GM18511 (cell line): ENCODE results near the gene SUN3.
"Not testable (repeated sequence)": the region's sequence is repeated elsewhere in the genome, so short reads cannot be mapped to it uniquely, and the experiment has no call there.

ENCODE experiments used
- ATAC-seq: cut with Tn5 transposase; IDR thresholded peaks from one replicate; pipeline ENCODE4 v1.9.1; 2021; ENCODE audit warnings: mild to moderate bottlenecking, moderate library complexity; ENCODE audit not compliant: unreplicated experiment

SUN3 gene

DNA sequence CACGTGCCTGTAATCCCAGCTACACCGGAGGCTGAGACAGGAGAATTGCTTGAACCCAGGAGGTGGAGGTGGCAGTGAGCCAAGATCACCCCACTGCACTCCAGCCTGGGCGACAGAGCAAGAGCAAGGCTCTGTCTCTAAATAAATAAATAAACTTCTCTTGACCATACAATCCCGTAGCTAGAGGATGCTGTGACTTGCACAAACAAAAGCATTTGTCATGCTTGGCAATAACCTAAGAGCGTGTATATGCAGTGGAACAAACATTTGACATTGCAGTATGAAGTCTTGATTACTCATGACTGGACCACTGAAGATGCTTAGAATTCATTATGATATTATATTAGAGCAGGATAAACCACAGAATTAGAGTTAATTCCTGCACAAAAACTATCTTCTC is 5.0 kb upstream of the SUN3 start:
- no peak for ATAC-seq

DNA sequence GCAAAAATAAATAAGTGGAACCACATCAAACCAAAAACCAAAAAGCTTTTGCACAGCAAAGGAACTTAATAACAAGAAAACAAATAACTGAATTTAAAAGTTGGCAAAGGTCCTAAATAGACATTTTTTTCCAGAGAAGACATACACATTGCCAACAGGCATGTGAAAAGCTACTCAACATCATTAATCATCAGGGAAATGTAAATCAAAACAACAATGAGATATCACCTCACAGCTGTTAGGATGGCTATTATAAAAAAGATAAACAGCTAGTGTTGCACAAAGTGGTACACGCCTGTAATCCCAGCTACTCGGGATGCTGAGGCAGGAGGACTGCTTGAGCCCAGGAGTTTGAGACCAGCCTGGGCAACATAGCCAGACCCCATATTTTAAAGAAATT is 2.2 kb upstream of the SUN3 start:
- no peak for ATAC-seq

DNA sequence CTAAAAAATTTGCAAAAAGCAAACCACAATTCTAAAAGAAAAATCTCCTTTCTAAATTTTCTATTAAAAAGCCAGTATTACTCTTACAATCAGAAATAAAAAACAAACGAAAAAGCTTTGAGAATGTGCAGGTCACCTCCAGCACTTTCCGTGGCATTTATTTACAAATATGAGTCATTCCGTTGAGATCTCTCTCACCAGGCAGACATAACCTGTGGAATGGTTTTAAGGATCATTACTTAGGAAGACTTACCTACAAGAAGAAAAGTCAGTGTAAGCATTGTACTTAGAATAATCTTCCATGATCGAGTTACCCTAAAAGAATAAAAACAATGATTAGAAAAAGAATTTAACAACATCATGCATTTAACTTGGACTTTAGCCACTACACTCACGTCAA is 3.3 kb downstream of the SUN3 start:
- ATAC-seq: no peak

DNA sequence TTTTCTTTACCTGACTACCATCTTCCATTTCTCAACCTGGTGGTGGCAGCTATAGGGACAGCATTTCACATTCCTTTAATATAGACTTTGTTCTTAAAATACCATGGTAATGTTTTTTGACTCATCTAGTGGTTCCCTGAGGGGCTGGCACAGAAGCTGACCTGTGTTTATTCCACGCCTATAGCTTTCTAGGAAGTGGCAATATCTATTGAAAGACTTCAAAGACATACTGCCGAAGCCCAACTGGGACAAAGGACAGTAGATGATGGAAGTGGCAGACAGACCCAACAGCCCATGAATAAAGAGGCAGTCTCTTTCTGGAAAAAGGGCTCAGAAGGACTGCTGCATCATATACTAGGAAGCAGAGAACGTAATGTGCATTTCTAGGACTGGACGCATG is 11.2 kb downstream of the SUN3 start:
- ATAC-seq: no peak

DNA sequence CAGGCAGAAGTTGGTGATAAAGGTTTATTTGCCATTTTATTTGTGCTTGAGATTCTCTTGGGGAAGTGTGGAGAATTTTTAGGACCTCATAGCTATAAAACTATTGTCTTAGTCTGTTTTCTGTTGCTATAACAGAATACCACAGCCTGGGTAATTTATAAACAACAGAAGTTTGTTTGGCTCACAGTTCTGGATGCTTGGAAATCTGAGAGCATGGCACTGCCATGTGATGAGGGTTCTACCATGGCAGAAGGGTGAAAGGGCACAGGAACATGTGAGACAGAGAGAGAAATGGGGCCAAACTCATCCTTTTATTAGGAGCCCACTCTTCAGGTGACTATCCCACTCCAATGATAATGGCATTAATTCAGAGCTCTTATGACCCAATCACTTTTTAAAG is 12.3 kb downstream of the SUN3 start:
- ATAC-seq: no peak

DNA sequence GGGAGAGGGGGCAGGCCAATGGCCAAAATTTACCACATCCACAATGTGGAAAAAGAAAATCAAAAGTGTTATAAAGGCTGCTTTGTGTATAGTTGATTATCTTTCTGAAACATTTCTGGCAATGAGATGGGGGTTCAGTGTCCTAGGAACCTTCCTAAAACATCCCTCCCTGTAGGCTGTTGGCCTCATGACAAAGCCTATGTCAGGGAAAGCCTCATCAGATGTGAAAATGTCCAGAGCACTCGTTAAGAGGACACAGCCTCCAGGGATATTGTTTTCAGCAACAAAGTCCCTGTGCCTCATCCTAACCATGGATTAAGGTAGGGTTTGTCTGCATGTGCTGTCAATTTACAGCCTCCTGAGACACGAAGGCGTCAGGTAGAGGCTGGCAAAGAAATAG is 17.0 kb downstream of the SUN3 start:
- ATAC-seq: no peak

DNA sequence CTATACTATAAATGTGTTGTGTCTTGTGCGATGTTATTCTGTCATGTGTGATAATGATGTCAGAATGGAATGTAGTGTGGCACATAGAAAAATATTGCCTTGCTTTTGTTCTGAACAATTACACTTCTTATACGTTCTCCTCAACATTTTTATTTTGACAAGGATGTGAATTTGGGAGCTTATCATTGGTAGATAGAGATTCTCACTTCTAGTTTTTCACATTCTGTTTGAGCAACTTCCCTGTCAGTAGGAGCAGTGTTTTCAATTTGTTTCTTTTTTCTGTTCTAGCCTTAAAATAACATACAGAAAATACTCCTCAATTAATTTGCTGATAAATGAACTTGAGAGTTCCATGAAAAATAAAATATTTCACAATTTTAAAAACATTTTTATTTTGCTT is 17.6 kb downstream of the SUN3 start:
- ATAC-seq: no peak

DNA sequence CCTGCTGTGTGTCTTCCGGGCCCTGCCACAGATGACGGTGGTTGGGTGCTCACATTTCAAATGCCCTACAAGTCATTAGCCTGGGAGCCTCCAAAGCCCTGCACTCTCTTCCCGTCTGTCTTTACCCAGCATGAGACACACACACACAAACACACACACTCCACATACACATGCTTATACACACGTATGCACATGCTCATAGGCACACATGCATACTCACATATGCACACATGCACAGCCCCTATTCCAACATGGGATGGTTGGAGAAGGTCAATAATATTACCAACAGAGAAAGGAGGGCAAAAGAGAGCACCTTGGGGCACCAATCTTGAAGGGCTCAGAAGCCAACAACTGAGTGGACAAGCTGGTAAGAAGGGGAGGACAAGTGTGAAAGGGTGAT is 19.0 kb downstream of the SUN3 start:
- ATAC-seq: no peak

DNA sequence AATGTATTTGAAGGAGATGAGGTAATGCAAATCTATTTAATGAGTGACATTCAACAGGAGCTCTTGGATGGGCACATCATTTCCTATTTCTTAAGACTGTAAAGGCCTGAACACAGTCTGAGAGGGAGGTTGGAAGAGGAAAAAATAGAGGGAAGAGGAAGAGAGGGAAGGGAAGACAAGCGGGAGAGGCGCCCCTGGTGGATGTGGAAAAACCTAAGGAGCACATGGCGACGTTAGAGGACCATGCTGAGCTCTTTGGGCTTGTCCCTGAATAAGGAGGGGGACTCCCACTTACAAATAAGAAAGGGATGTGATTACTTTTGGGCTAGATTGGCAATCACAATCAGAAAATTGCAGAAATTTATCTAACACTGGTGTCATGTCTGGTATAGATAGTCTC is 19.6 kb downstream of the SUN3 start:
- no peak for ATAC-seq

DNA sequence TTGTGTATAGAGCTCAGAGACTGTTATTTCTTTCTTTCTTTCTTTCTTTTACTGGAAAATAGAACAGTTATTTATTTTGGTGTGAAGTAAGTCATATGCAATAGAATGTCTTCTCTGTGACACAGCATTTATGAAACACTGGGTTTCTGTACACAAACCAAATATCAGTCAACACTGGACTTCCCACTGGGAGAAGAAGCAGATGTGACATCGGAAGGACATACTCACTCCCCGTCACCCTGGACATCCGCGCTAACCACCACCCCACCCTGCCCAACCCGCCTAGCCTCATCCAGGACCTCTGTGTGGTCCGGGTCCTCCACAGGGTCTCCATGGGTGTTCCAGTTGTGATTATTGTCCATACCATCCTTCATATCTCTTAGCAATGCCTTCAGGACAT is 22.0 kb downstream of the SUN3 start:
- ATAC-seq: no peak

DNA sequence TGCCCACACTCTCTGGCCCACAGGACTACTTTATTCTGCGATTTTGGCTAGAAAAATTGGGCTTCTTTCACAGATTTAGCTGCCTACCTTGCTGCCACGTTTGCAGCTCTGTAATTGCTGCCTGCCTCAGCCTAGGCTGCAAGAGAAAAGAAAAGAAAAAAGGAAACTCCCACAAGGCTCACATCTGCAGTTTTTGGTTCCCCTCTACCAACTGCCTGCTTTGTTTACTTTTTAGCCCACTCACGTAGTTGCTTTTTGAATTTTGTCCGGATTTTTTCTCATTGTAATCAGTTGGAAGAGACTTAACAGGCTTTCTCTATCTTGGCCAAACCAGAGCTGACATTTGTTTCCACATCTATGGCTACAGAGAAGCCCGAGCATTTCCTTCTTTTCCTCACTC is 24.3 kb downstream of the SUN3 start:
- ATAC-seq: peak; percentile 78

DNA sequence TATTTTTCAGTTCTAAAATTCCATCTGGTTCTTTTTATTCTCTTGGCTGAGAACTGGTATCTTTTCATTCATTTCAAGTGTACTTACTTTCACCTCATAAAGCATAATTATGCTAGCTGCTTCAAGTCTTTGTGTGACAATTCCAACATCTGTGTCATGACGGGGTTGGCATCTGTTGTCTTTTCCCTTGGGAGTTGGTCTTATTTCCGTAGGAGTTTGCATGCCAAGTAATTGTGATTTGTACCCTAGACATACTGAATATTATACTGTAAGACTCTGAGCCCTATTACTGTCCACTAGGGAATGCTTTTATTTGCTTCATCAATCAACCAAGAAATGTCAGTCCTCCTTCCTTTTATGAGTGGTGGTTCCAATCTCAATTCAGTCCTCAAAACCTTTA is 24.9 kb downstream of the SUN3 start:
- peak; percentile 28 for ATAC-seq

DNA sequence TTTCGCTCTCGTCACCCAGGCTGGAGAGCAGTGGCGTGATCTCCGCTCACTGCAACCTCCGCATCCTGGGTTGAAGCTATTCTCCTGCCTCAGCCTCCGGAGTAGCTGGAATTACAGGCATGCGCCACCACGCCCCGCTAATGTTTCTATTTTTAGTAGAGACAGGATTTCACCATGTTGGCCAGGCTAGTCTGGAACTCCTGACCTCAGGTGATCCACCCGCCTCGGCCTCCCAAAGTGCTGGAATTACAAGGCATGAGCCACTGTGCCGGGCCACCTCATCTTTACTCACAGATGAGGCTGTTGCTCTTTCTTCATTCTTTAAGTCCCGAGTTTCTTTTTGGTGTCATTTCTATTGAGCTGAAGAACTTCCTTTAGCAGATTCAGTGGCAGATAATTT is 28.7 kb downstream of the SUN3 start:
- ATAC-seq: not testable (repeated sequence)

DNA sequence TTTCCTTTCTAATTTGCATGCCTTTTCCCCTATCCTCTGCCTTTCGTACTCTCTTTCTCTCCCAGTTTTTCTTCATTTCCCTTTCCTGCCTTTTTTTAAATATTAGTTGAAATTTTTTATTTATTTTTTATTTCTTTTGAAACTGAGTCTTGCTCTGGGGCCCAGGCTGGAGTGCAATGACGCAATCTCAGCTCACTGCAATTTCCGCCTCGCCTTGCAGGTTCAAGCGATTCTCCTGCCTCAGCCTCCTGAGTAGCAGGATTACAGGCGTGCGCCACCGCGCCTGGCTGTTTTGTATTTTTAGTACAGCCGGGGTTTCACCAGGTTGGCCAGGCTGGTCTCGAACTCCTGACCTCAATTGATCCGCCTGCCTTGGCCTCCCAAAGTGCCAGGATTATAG is 29.5 kb downstream of the SUN3 start:
- no peak for ATAC-seq

DNA sequence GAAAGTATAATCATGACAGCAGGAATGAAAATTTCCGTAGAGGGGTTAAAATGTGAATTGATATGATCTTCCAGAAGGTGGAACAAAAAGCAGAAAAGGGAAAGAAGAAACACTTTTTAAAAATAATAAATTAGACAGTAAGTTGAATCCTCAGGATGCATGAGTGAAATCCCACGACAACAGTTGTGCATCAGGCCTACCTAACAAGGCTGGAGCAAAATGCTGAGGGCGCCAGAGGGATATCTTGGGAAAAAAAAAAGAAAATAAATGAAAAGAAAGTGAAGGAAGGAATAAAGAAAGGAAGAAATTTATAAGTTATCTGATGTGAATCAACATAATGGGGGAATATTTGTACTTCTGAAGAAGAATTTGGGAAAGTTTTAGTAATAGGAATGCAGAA is 36.5 kb downstream of the SUN3 start:
- ATAC-seq: no peak

DNA sequence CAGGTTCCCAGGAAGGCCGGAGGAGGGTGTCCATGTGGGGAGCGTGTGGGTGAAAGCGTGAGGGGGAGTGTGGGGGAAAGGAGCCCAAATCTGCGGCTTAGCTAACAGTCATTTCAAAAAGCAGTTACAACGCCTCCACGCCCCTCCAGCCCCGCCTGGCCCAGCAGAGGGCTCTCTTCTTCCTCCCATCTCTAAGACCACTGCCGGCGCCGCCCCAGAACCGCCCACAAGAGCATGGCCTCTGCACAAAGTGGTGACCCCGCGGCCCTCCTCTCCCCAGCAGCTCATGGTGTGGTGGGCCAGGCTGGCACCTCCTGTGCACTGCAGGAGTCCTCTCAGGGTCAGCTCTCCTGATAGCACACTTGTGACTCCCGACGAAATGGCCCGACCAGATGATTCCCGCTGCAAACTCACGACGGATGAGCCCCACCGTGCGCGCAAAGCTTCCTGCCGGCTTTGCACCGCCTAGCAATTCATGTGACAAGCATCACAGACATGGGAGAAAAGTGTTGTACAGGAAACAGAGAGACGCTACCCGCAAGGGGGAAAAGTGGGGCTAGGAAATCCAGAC is 37.1 kb downstream of the SUN3 start:
- peak; percentile 100 for ATAC-seq

DNA sequence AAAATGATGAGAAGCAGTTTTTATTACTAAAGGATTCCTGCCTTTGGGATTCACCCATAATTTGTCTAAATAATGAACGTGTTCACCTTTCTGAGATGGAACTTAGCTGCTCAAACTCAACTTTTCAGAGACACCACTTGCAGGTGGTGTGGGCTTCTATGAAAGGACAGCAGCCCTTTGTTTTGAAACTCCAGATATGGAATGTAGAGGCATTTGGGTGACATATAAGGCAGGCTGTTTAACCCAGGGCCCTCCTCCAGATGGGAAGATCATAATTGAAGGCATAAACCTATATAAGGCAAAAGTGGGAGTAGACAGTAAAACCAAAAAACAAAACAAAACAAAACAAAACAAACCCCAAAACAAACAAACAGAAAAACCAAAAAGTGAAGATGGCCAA is 37.6 kb downstream of the SUN3 start:
- no peak for ATAC-seq

DNA sequence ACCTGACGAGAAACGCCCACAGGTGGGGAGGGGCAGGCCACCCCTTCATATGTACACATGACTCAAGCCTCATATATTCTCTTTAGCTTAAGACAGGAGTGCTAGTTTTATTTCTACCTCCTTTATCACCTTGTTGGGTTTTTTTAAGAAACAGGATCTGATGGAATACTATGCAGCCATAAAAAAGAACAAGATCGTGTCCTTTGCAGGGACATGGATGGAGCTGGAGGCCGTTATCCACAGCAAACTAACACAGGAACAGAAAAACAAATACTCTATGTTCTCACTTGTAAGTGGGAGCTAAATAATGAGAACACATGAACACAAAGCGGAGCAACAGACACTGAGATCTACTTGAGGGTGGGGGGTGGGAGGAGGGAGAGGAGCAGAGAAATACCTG is 38.3 kb downstream of the SUN3 start:
- ATAC-seq: no peak

DNA sequence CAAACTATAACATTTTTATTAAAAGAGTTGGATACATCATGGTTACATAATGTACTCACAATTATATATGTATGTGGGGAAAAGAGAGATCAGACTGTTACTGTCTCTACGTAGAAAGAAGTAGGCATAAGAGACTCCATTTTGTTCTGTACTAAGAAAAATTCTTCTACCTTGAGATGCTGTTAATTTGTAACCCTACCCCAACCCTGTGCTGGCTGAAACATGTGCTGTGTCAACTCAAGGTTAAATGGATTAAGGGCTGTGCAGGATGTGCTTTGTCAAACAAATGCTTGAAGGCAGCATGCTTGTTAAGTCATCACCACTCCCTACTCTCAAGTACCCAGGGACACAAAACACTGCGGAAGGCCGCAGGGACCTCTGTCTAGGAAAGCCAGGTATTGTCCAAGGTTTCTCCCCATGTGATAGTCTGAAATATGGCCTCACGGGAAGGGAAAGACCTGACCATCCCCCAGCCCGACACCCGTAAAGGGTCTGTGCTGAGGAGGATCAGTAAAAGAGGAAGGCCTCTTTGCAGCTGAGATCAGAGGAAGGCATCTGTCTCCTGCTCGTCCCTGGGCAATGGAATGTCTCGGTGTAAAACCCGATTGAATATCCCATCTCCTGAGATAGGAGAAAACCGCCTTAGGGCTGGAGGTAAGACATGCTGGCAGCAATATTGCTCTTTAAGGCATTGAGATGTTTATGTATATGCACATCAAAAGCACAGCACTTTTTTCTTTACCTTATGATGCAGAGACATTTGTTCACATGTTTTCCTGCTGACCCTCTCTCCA is 39.1 kb downstream of the SUN3 start:
- not testable (repeated sequence) for ATAC-seq

DNA sequence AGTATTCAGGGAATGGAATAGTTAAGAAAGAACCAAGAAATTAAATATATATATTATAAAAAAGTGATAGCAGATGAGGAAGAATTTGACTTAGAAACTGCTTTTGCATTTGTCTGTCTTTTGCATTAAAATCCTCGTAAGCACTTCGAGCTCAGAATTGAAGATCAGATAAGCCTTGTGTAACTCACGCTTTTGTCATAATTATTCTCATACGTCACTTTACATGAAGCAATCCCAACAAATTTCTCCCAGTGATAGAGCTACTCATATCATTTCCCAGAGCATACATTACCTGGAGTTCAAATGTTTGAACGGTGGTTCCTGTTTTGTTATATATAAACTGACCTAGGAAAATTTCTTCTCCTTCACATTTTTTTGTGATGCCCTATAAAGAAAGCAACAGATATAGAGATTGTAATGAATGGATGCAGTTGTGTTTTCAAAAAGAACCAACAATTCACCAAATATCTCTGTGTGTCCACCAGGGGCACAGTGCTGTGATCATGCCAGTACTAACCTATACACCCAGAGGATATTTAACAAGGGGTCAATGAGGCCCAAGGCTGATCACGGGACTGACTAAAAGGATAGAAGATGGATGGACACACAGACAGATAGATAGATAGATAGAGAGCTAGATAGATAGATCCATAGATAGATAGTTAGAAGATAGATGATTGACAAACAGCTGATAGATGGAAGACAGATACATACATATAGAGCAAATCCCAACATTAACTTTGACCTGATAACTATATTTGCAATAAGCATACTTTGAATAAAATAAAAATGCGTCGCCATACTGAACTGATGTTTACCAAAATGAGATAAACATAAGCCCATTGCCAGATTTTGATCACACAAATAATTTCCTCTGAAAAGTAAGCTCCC is 40.2 kb downstream of the SUN3 start:
- no peak for ATAC-seq

DNA sequence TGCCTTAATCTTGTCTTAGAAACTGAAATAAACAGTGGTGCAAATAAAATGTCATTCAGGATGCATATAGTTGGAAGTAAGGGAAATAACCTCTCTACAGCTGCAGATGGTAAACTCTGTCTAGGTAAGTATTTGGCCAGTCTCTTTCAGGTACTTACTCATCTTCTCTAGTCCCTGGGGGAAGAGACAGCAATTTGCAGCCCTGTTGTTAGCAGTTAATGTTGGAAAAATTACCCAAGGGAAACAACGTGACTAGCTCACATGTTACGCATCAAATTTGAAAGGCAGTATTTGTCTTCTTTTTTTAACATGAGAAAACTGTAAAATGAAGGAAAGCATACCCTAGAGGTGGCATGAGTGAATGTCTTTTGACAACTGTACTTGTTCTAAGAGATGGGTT is 46.3 kb downstream of the SUN3 start:
- ATAC-seq: no peak

DNA sequence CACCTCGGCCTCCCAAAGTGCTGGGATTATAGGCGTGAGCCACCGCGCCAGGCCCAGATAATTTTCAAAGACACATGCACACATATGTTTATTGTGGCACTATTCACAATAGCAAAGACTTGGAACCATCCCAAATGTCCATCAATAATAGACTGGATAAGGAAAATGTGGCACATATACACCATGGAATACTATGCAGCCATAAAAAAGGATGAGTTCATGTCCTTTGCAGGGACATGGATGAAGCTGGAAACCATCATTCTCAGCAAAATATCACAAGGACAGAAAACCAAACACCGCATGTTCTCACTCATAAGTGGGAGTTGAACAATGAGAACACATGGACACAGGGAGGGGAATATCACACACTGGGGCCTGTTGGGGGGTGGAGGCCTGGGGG is 48.3 kb downstream of the SUN3 start:
- not testable (repeated sequence) for ATAC-seq
